Measurements from ENCODE around the gene S100A14.

- TF ChIP-seq POLR2AphosphoS5 (IDR thresholded peaks at IDR 0.05; ENCODE audit: insufficient read depth in 1 of 2, low read depth in 1 of 2), result no peak
- no peak for TF ChIP-seq CTCF (IDR thresholded peaks at IDR 0.05)
Observed at GRCh38 chr1:153651771-153652170, 35.6 kb upstream of the S100A14 start.

Measured in vagina (tissue), 2 donors.